AG09309 (cell line): ENCODE measurements around the gene PPFIBP2.

Source experiments
- DNase-seq: peaks from one replicate; pipeline ENCODE4 v3.0.0-alpha.2; 2010; ENCODE audit warnings: low read depth
- H3K4me3 ChIP-seq: 2 replicates; pipeline ENCODE4 v1.5.1; 2011; ENCODE audit warnings: mild to moderate bottlenecking, low read depth, low read length, moderate library complexity; ENCODE audit not compliant: control insufficient read depth
- TF ChIP-seq, protein P1 (sequence below): IDR thresholded peaks from 2 replicates; pipeline ENCODE4 v1.5.1; 2011; ENCODE audit warnings: mild to moderate bottlenecking, low read depth, low read length, inconsistent platforms; ENCODE audit not compliant: insufficient read depth, control insufficient read depth; ENCODE audit errors: missing control alignments

The PPFIBP2 gene

DNA sequence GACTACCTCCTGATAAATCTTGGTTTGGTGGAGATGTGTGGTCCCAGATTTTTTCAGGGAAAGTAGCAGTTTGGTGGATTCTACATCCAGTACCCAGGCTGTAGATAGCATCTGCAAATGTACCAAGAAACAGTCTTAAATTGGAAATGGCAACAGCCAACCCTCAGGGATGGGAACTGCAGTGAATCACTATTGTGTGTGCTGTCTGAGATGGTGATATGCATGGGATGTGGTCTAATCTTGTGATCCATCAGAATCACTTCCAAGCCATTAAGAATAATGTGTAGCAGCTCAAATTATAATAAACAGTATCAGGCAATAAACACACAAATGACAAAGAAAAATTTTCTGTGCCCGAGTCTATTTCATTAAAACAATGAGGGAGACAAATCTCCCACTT is 25.1 kb upstream of the PPFIBP2 start:
- no peak overlapping the region for H3K4me3 ChIP-seq
- TF ChIP-seq, protein P1, sequence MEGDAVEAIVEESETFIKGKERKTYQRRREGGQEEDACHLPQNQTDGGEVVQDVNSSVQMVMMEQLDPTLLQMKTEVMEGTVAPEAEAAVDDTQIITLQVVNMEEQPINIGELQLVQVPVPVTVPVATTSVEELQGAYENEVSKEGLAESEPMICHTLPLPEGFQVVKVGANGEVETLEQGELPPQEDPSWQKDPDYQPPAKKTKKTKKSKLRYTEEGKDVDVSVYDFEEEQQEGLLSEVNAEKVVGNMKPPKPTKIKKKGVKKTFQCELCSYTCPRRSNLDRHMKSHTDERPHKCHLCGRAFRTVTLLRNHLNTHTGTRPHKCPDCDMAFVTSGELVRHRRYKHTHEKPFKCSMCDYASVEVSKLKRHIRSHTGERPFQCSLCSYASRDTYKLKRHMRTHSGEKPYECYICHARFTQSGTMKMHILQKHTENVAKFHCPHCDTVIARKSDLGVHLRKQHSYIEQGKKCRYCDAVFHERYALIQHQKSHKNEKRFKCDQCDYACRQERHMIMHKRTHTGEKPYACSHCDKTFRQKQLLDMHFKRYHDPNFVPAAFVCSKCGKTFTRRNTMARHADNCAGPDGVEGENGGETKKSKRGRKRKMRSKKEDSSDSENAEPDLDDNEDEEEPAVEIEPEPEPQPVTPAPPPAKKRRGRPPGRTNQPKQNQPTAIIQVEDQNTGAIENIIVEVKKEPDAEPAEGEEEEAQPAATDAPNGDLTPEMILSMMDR, result no peak
- no peak for DNase-seq

DNA sequence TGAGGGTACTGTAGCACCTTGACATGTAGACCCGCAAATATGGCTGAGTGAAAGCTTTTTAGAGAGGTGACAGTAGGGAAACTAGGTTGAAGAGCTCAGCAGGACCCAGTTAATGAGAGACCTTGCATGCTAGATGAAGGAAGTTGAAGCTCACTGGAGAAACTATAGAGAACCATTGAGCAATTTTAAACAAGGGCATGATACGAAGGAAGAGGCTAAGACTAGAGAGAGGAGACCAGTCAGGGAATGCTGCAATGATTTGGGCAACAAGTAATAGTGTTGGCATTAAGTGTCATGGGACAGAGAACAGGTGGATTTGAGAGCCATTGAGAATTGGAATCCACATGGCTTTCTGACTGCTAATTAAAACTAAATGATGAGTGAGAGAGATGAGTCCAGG is 24.4 kb upstream of the PPFIBP2 start:
- TF ChIP-seq, protein P1, result no peak
- DNase-seq, result no peak
- no peak overlapping the region for H3K4me3 ChIP-seq

DNA sequence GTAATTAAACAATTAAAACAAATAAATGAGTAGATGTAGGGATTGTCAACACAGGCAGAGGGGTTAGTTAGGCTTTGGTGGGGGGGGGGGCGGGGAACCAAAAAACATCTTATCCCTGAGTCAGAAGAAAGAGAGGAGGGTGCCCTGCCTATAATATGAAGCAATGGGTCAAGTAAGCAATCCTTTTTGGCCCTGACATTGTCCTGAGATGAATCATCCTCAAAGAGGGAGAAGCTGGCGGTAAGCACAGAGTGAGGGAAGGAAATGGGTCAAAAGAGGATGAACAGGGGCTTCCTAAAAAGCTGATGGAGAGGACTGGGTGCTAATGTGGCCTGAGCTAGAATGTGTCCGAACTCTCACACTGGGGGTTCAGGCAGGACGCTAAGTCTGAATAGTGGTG is 23.7 kb upstream of the PPFIBP2 start:
- TF ChIP-seq, protein P1, result no peak
- DNase-seq, result peak; percentile 53
- H3K4me3 ChIP-seq, result no peak overlapping the region

DNA sequence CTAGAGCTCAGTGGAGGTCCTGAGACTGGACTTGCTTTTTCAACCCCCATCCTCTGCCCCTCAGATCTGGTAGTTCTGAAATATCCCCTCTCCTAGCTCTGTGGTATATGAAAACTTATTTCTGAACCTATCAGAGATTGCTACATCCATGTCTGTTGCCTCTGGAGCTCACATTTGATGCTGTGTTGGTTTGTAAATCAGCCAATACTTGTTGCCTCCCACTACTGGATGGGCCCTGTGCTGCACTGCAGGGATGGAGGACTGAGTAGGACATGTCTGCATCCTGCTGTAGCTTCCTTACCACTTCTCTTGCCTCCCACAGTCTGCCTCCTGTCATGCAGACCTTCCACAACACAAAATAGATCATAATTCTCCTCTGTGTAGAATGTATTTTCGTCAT is 23.3 kb upstream of the PPFIBP2 start:
- TF ChIP-seq, protein P1, result no peak
- DNase-seq, result peak; percentile 27
- H3K4me3 ChIP-seq, result no peak overlapping the region

DNA sequence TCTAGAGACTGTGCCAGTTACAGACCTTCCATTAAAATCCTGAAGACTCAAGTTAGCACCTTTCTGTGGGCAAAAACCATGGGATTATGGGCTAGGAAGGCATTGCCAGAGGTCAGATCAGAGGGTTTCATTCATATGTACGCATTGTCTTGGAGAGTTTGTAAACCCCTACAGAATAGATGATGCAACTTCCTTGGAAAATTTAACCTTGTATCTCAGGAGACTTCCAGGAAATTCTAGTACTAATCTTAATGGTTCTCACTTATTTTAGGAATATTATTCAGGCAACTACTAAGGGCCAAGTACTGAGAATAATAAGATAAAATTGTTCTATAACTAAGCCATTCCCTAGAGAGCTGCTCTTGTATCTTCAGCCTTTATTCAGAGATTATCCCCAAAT is 21.5 kb upstream of the PPFIBP2 start:
- no peak for DNase-seq
- TF ChIP-seq, protein P1, result no peak
- H3K4me3 ChIP-seq, result no peak overlapping the region

DNA sequence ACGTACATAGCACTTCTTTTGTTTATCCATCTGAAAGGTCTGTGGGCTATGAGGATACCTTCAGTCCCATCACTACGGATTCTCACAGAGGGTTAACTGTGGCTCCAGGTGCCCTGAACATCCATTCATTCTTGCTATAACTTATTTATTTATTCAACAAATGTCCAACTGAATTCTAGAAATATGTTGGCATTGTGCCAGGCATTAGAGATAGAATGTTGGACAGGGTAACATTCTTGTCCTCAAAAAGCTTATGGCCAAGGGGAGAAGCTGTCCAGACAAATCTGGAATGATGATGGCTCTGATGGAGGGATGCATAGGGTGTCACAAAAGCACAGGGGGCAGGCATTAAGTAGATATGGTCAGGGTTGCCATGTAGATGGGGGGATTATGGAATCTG is 20.1 kb upstream of the PPFIBP2 start:
- TF ChIP-seq, protein P1, result no peak
- DNase-seq, result no peak
- H3K4me3 ChIP-seq, result no peak overlapping the region
